Right lobe of liver (tissue), 4 donors: ENCODE measurements around the gene ARF4.
A peak's percentile ranks its signal among the peaks of the same experiment; 100 is the strongest.

Source experiments
- CTCF ChIP-seq, 4 donors: fragments of 200-600 bp in 3 of 4; fragments of 450-650 bp in 1 of 4; IDR thresholded peaks; one replicate each; pipeline versions ENCODE4 v1.5.1 to v1.8.0; 2016 to 2022; ENCODE audit warnings: antibody characterized with exemption in 4 of 4, mild to moderate bottlenecking in 2 of 4
- POLR2A ChIP-seq: fragments of 450-650 bp; IDR thresholded peaks from one replicate; pipeline ENCODE4 v1.6.1; 2017; ENCODE audit warnings: antibody characterized with exemption, mild to moderate bottlenecking
- donor health status: DM: no; HTN: no; CAD: no.
- donor health status: DM: no; HTN: no; CAD: no.
- donor health status: DM: no; HTN: yes; CAD: no.

- TF ChIP-seq CTCF (IDR thresholded peaks at IDR 0.05) (no peak), POLR2A (peak; percentile 84)
Observed at GRCh38 chr3:57555738-57556458, 41.2 kb downstream of the ARF4 start, which contains the start of gene PDE12.
